H9 (cell line): ENCODE results near the gene SRGAP2C. TPM values are rescaled to one million over a fixed set of nuclear protein-coding genes. Genes with fewer than 3 reads are reported as not detected.
"Not testable (repeated sequence)": the region's sequence is repeated elsewhere in the genome, so short reads cannot be mapped to it uniquely, and the experiment has no call there.

ENCODE experiments used
- DNase-seq: peaks from one replicate; pipeline ENCODE4 v3.0.0-alpha.2; 2017
- H2AFZ ChIP-seq: one replicate; pipeline ENCODE4 v1.6.1; 2013; ENCODE audit warnings: mild to moderate bottlenecking, low read length, control low read depth, moderate library complexity
- H2AK5ac ChIP-seq: 2 replicates; pipeline ENCODE4 v1.6.1; 2013; ENCODE audit warnings: low read length, control low read depth, mixed read lengths; ENCODE audit not compliant: insufficient read length
- H2BK120ac ChIP-seq: one replicate; pipeline ENCODE4 v1.6.1; 2013; ENCODE audit warnings: low read depth, mild to moderate bottlenecking, low read length, control low read depth, inconsistent platforms; ENCODE audit not compliant: poor library complexity, severe bottlenecking
- H2BK12ac ChIP-seq: 2 replicates; pipeline ENCODE4 v1.6.1; 2013; ENCODE audit warnings: low read length, control low read depth, mixed read lengths, low read depth; ENCODE audit not compliant: insufficient read length
- H2BK15ac ChIP-seq: 2 replicates; pipeline ENCODE4 v1.6.1; 2013; ENCODE audit warnings: low read depth, low read length, control low read depth
- H2BK20ac ChIP-seq: one replicate; pipeline ENCODE4 v1.6.1; 2013; ENCODE audit warnings: low read depth, mild to moderate bottlenecking, low read length, control low read depth, inconsistent platforms; ENCODE audit not compliant: poor library complexity, severe bottlenecking
- H2BK5ac ChIP-seq: 2 replicates; pipeline ENCODE4 v1.6.1; 2013; ENCODE audit warnings: low read length, control low read depth, mixed read lengths; ENCODE audit not compliant: insufficient read length
- H3K14ac ChIP-seq: 2 replicates; pipeline ENCODE4 v1.6.1; 2013; ENCODE audit warnings: low read length, control low read depth; ENCODE audit not compliant: insufficient read depth
- H3K18ac ChIP-seq: 2 replicates; pipeline ENCODE4 v1.6.1; 2013; ENCODE audit warnings: low read depth, mild to moderate bottlenecking, mixed read lengths, low read length, control low read depth; ENCODE audit not compliant: insufficient read length
- H3K23ac ChIP-seq: 2 replicates; pipeline ENCODE4 v1.6.1; 2013; ENCODE audit warnings: low read length, control low read depth, mixed read lengths, low read depth; ENCODE audit not compliant: insufficient read length
- H3K23me2 ChIP-seq: 2 replicates; pipeline ENCODE4 v1.6.1; 2013; ENCODE audit warnings: low read depth, mild to moderate bottlenecking, mixed read lengths, low read length, control low read depth; ENCODE audit not compliant: insufficient read length, poor library complexity, severe bottlenecking
- H3K27ac ChIP-seq: 2 replicates; pipeline ENCODE4 v1.5.1; 2013; ENCODE audit warnings: low read length, control low read depth, mixed read lengths, low read depth; ENCODE audit not compliant: insufficient read length
- H3K27me3 ChIP-seq: 2 replicates; pipeline ENCODE4 v1.6.1; 2013; ENCODE audit warnings: low read length, control low read depth, inconsistent platforms; ENCODE audit not compliant: insufficient read depth
- H3K4ac ChIP-seq: 2 replicates; pipeline ENCODE4 v1.6.1; 2013; ENCODE audit warnings: low read depth, mild to moderate bottlenecking, control low read depth, inconsistent platforms, low read length, moderate library complexity
- H3K4me1 ChIP-seq: 2 replicates; pipeline ENCODE4 v1.6.1; 2013; ENCODE audit warnings: low read length, control low read depth, inconsistent platforms; ENCODE audit not compliant: insufficient read depth
- H3K4me2 ChIP-seq: 2 replicates; pipeline ENCODE4 v1.6.1; 2013; ENCODE audit warnings: low read length, control low read depth, mixed read lengths; ENCODE audit not compliant: insufficient read length, insufficient read depth
- H3K56ac ChIP-seq: 2 replicates; pipeline ENCODE4 v1.6.1; 2013; ENCODE audit warnings: low read depth, mild to moderate bottlenecking, mixed read lengths, low read length, control low read depth; ENCODE audit not compliant: insufficient read length
- H3K79me1 ChIP-seq: 2 replicates; pipeline ENCODE4 v1.6.1; 2013; ENCODE audit warnings: low read depth, mild to moderate bottlenecking, moderate library complexity, low read length, control low read depth, inconsistent platforms; ENCODE audit not compliant: insufficient read depth, poor library complexity, severe bottlenecking
- H3K79me2 ChIP-seq: 2 replicates; pipeline ENCODE4 v1.6.1; 2013; ENCODE audit warnings: low read length, control low read depth, inconsistent platforms; ENCODE audit not compliant: insufficient read depth
- H3K9ac ChIP-seq: 2 replicates; pipeline ENCODE4 v1.6.1; 2013; ENCODE audit warnings: low read length, control low read depth, mixed read lengths; ENCODE audit not compliant: insufficient read length; ENCODE audit errors: extremely low read depth
- H3K9me3 ChIP-seq: one replicate; pipeline ENCODE4 v1.6.1; 2013; ENCODE audit warnings: low read depth, low read length, inconsistent platforms; ENCODE audit not compliant: control insufficient read depth
- H3T11ph ChIP-seq: one replicate; pipeline ENCODE4 v1.6.1; 2013; ENCODE audit warnings: mild to moderate bottlenecking, low read length, control low read depth, inconsistent platforms
- H4K20me1 ChIP-seq: one replicate; pipeline ENCODE4 v1.6.1; 2013; ENCODE audit not compliant: control insufficient read depth, insufficient read length, insufficient read depth
- H4K5ac ChIP-seq: 2 replicates; pipeline ENCODE4 v1.6.1; 2013; ENCODE audit warnings: low read depth, mild to moderate bottlenecking, mixed read lengths, low read length, control low read depth; ENCODE audit not compliant: insufficient read length
- H4K8ac ChIP-seq: replicated peaks from 2 replicates; pipeline ENCODE4 v1.6.1; 2013; ENCODE audit warnings: low read length, control low read depth, mixed read lengths, low read depth; ENCODE audit not compliant: insufficient read length
- H4K91ac ChIP-seq: 2 replicates; pipeline ENCODE4 v1.6.1; 2013; ENCODE audit warnings: low read depth, mild to moderate bottlenecking, moderate library complexity, mixed read lengths, low read length, control low read depth; ENCODE audit not compliant: insufficient read length
- H3K27ac Mint-ChIP-seq, 3 experiments: 2 replicates in 2 of 3; 3 replicates in 1 of 3; pipeline ENCODE4 v1.8.0; 2020 to 2021; ENCODE audit warnings: mixed read lengths in 3 of 3, mild to moderate bottlenecking in 1 of 3, moderate library complexity in 1 of 3
- H3K27me3 Mint-ChIP-seq: 2 replicates; pipeline ENCODE4 v1.8.0; 2021; ENCODE audit warnings: low read depth, mild to moderate bottlenecking, moderate library complexity, mixed read lengths
- H3K36me3 Mint-ChIP-seq, 3 experiments: 2 replicates in 2 of 3; 3 replicates in 1 of 3; pipeline ENCODE4 v1.8.0; 2020 to 2021; ENCODE audit warnings: low read depth in 3 of 3, mixed read lengths in 3 of 3; ENCODE audit not compliant: insufficient read depth in 1 of 3
- H3K4me1 Mint-ChIP-seq, 2 experiments: 2 replicates each; pipeline ENCODE4 v1.8.0; 2020; ENCODE audit warnings: mixed read lengths in 2 of 2
- H3K4me3 Mint-ChIP-seq, 2 experiments: 2 replicates in 1 of 2; 3 replicates in 1 of 2; pipeline ENCODE4 v1.8.0; 2020 to 2021; ENCODE audit warnings: mild to moderate bottlenecking in 2 of 2, mixed read lengths in 2 of 2, moderate library complexity in 1 of 2
- H3K9me3 Mint-ChIP-seq, 2 experiments: 2 replicates in 1 of 2; 3 replicates in 1 of 2; pipeline ENCODE4 v1.8.0; 2020; ENCODE audit warnings: mild to moderate bottlenecking in 2 of 2, mixed read lengths in 2 of 2, moderate library complexity in 1 of 2
- WGBS: extraction: QIAGEN DNeasy Blood & Tissue Kit; methylation state at CpG from one replicate; pipeline ENCODE4 v1.1.7; 2013; ENCODE audit warnings: missing lambda C conversion rate, low lambda C conversion rate, mixed read lengths; ENCODE audit not compliant: insufficient read length; ENCODE audit errors: extremely low coverage; 5-methylcytosine and 5-hydroxymethylcytosine counted together
- total RNA-seq: library from RNA; stranded (reverse); gene quantifications from 2 replicates; pipeline ENCODE4 v1.2.1, GENCODE V29; 2021

Gene SRGAP2C
- total RNA-seq, 1 experiment from 2014 or later = 16.5 TPM

GRCh38 chr1:121269973-121270372 lies 85.2 kb downstream of the SRGAP2C start:
- H3K9me3 ChIP-seq, H3K79me1 ChIP-seq, H3K4ac ChIP-seq, H4K5ac ChIP-seq, H4K20me1 ChIP-seq, H3K23ac ChIP-seq, H3K4me1 ChIP-seq, H3K27me3 Mint-ChIP-seq, H2AK5ac ChIP-seq, H2BK20ac ChIP-seq, H4K91ac ChIP-seq, H3K23me2 ChIP-seq, DNase-seq, H3K4me3 Mint-ChIP-seq, H3K18ac ChIP-seq, H3K36me3 Mint-ChIP-seq, H2BK12ac ChIP-seq, H2BK5ac ChIP-seq, H3K4me1 Mint-ChIP-seq, H2BK15ac ChIP-seq, H4K8ac ChIP-seq, H2BK120ac ChIP-seq, H3K27me3 ChIP-seq, H3K79me2 ChIP-seq, H3K27ac Mint-ChIP-seq, H3K14ac ChIP-seq, H3K27ac ChIP-seq, H2AFZ ChIP-seq, H3T11ph ChIP-seq, H3K9ac ChIP-seq, H3K56ac ChIP-seq, H3K9me3 Mint-ChIP-seq, H3K4me2 ChIP-seq: not testable (repeated sequence)
- WGBS = no CpG with 5 or more reads among the region's 3 CpGs

- H3K36me3 Mint-ChIP-seq, H4K5ac ChIP-seq, H2AK5ac ChIP-seq, H4K91ac ChIP-seq, H2BK15ac ChIP-seq, H3K4me1 ChIP-seq, H3K27ac ChIP-seq, H3K23ac ChIP-seq, H3K79me1 ChIP-seq, H3K56ac ChIP-seq, H2BK12ac ChIP-seq, H3K23me2 ChIP-seq, H3K27ac Mint-ChIP-seq, H3K18ac ChIP-seq, H3K4me1 Mint-ChIP-seq, H3K4me3 Mint-ChIP-seq, H3K14ac ChIP-seq, H3K9me3 ChIP-seq, H3K9me3 Mint-ChIP-seq, H2BK20ac ChIP-seq, H3K27me3 ChIP-seq, H2BK120ac ChIP-seq, H2BK5ac ChIP-seq, H3K79me2 ChIP-seq, H3K27me3 Mint-ChIP-seq, H2AFZ ChIP-seq, H3T11ph ChIP-seq, H3K4me2 ChIP-seq, H3K9ac ChIP-seq, H4K20me1 ChIP-seq, DNase-seq, H4K8ac ChIP-seq, H3K4ac ChIP-seq: not testable (repeated sequence)
- WGBS = no CpG with 5 or more reads among the region's 4 CpGs
Observed at GRCh38 chr1:121271143-121271715, 86.5 kb downstream of the SRGAP2C start.
